ENCODE results near the gene RERE. TPM values are rescaled to one million over a fixed set of nuclear protein-coding genes. Genes with fewer than 3 reads are reported as not detected.
"Not testable (repeated sequence)": the region's sequence is repeated elsewhere in the genome, so short reads cannot be mapped to it uniquely, and the experiment has no call there.

Gene RERE
- total RNA-seq, 2 experiments from 2014 or later: 45.8 to 57.1 TPM

- intact Hi-C loops (cut with micrococcal nuclease): no loop called here
- peaks cover 12% of the 10 kb centered on the region for H3K36me3 Mint-ChIP-seq (ENCODE audit: low read depth)
- H3K4me1 Mint-ChIP-seq (ENCODE audit: low read depth): peaks cover 37% of the 10 kb centered on the region
- POLR2A ChIA-PET: no interaction called here
- DNase-seq (no peak), ATAC-seq (no peak)
- no peaks in the 10 kb centered on the region for H3K27me3 Mint-ChIP-seq
- CTCF ChIA-PET: interaction anchor here (0.6 to 1.6 kb wide), 4 partner anchors 16 to 152 kb away, joined by 3 to 4 read pairs (median 3); no protein-coding TSS in a partner anchor
- no peak for TF ChIP-seq CTCF (IDR thresholded peaks at IDR 0.05)
- H3K9me3 Mint-ChIP-seq: peaks cover 8% of the 10 kb centered on the region
- no peak overlapping the region for H3K4me3 Mint-ChIP-seq
- H3K27ac Mint-ChIP-seq: no peak overlapping the region
Measured at GRCh38 chr1:8598060-8598724, 219.2 kb downstream of the RERE start.

GRCh38 chr1:8597455-8597854, 220.0 kb downstream of the RERE start:
- Mint-ChIP-seq H3K4me3 (no peak overlapping the region), H3K36me3 (ENCODE audit: low read depth) (peaks cover 12% of the 10 kb centered on the region), H3K27me3 (no peaks in the 10 kb centered on the region), H3K9me3 (peaks cover 8% of the 10 kb centered on the region), H3K27ac (no peak overlapping the region), H3K4me1 (ENCODE audit: low read depth) (peaks cover 29% of the 10 kb centered on the region)
- no peak for TF ChIP-seq CTCF (IDR thresholded peaks at IDR 0.05)
- DNase-seq: no peak
- ChIA-PET POLR2A (no interaction called here), CTCF (interaction anchor here (0.8 to 1.8 kb wide), 4 partner anchors 15 to 151 kb away, joined by 3 to 5 read pairs (median 3); no protein-coding TSS in a partner anchor)
- intact Hi-C loops (cut with micrococcal nuclease): no loop called here
- no peak for ATAC-seq

- intact Hi-C loops (cut with micrococcal nuclease): no loop called here
- Mint-ChIP-seq H3K9me3 (peaks cover 8% of the 10 kb centered on the region), H3K27ac (no peak overlapping the region), H3K4me3 (no peak overlapping the region), H3K4me1 (ENCODE audit: low read depth) (peaks cover 23% of the 10 kb centered on the region), H3K36me3 (ENCODE audit: low read depth) (peaks cover 9% of the 10 kb centered on the region), H3K27me3 (no peaks in the 10 kb centered on the region)
- ChIA-PET POLR2A (interaction anchor here (1.0 kb wide), 1 partner anchor 70 kb away, joined by 3 read pairs; no protein-coding TSS in a partner anchor), CTCF (interaction anchor here (0.9 to 1.8 kb wide), 4 partner anchors 8 to 131 kb away, joined by 3 to 5 read pairs (median 4); no protein-coding TSS in a partner anchor)
- ATAC-seq (no peak), DNase-seq (no peak)
- no peak for TF ChIP-seq CTCF (IDR thresholded peaks at IDR 0.05)
Measured at GRCh38 chr1:8595941-8596340, 221.5 kb downstream of the RERE start.

GRCh38 chr1:8595332-8595731, 222.1 kb downstream of the RERE start:
- Mint-ChIP-seq H3K9me3 (peaks cover 8% of the 10 kb centered on the region), H3K4me3 (no peak overlapping the region), H3K27ac (no peak overlapping the region), H3K27me3 (no peaks in the 10 kb centered on the region), H3K36me3 (ENCODE audit: low read depth) (peaks cover 13% of the 10 kb centered on the region), H3K4me1 (ENCODE audit: low read depth) (peaks cover 26% of the 10 kb centered on the region)
- intact Hi-C loops (cut with micrococcal nuclease): no loop called here
- ChIA-PET POLR2A (interaction anchor here (0.9 kb wide), 1 partner anchor 192 kb away, joined by 3 read pairs; no protein-coding TSS in a partner anchor), CTCF (interaction anchor here (0.9 to 1.8 kb wide), 2 partner anchors 25 to 76 kb away, joined by 3 to 5 read pairs; no protein-coding TSS in a partner anchor)
- ATAC-seq (no peak), DNase-seq (no peak)
- no peak for TF ChIP-seq CTCF (IDR thresholded peaks at IDR 0.05)

- CTCF ChIA-PET: interaction anchor here (1.6 kb wide), 1 partner anchor 133 kb away, joined by 4 read pairs; no protein-coding TSS in a partner anchor
- Mint-ChIP-seq H3K36me3 (ENCODE audit: low read depth) (peaks cover 13% of the 10 kb centered on the region), H3K4me1 (ENCODE audit: low read depth) (peaks cover 30% of the 10 kb centered on the region)
- H3K9me3 Mint-ChIP-seq; H3K27me3 Mint-ChIP-seq; H3K27ac Mint-ChIP-seq; POLR2A ChIA-PET; intact Hi-C loops (cut with micrococcal nuclease); H3K4me3 Mint-ChIP-seq; ATAC-seq; DNase-seq: not testable (repeated sequence)
Measured at GRCh38 chr1:8593292-8593691, 224.1 kb downstream of the RERE start.
